Erythroblast (primary cell): Measurements from ENCODE around the gene DHRS9.
A peak's percentile ranks its signal among the peaks of the same experiment; 100 is the strongest.

ENCODE experiments used
- DNase-seq, 2 experiments: peaks; one replicate each; lab custom pipeline; 2025; lab: John Stamatoyannopoulos, UW
- GATA1 ChIP-seq: IDR thresholded peaks from 2 replicates; pipeline ENCODE4 v1.6.1; 2011; ENCODE audit warnings: low read depth, mild to moderate bottlenecking, control low read depth, low read length, moderate library complexity
- POLR2A ChIP-seq: IDR thresholded peaks from 2 replicates; pipeline ENCODE4 v1.6.1; 2011; ENCODE audit warnings: mild to moderate bottlenecking, low read length

DHRS9 gene

GRCh38 chr2:169139993-169140767 lies 70.8 kb downstream of the DHRS9 start:
- TF ChIP-seq POLR2A, result no peak
- no peak for TF ChIP-seq GATA1
- no peak for DNase-seq

GRCh38 chr2:169141713-169142352 lies 72.5 kb downstream of the DHRS9 start:
- peak; percentile 52 to 78 for DNase-seq

GRCh38 chr2:169143998-169144397 lies 74.6 kb downstream of the DHRS9 start:
- TF ChIP-seq POLR2A (no peak), GATA1 (no peak)
- DNase-seq, result no peak

More at GRCh38 chr2:169141713-169142352, 72.5 kb downstream of the DHRS9 start:
- TF ChIP-seq POLR2A (no peak), GATA1 (no peak)
